RWPE1 (cell line): Measurements from ENCODE around the gene MBD4.
"Not testable (repeated sequence)": the region's sequence is repeated elsewhere in the genome, so short reads cannot be mapped to it uniquely, and the experiment has no call there.

Experiments used
- CTCF ChIA-PET: fragments of 350-600 bp; sonication (Branson Sonifier 250); formaldehyde crosslinking; extraction: SDS; loops from one replicate; lab custom pipeline; 2021; lab: Yijun Ruan, JAX
- POLR2A ChIA-PET: fragments of 400-600 bp; formaldehyde crosslinking; extraction: SDS; loops from one replicate; lab custom pipeline; 2020; ENCODE audit warnings: antibody characterized with exemption; ENCODE audit not compliant: low non-redundant PET; lab: Yijun Ruan, JAX
- DNase-seq: peaks from one replicate; pipeline ENCODE4 v3.0.0; 2012; ENCODE audit warnings: low spot score
- H3K27ac ChIP-seq: fragments of 450-650 bp; 2 replicates; pipeline ENCODE4 v1.5.1; 2017
- CTCF ChIP-seq: fragments of 450-650 bp; conservative IDR thresholded peaks from 2 replicates; pipeline ENCODE4 v1.5.1; 2017; ENCODE audit warnings: low read depth, mild to moderate bottlenecking

The MBD4 gene

GRCh38 chr3:129439817-129440617 lies at the start of gene MBD4, which contains the start of gene IFT122:
Gene MBD4, minus strand, starts transcription at chr3:129439948. Its CDS starts 115 bp downstream, at chr3:129439833.
Gene IFT122, plus strand, starts transcription at chr3:129440224. Its CDS starts 107 bp downstream, at chr3:129440331.
- H3K27ac ChIP-seq: peak within 1 kb of the TSS; percentile 94
- CTCF ChIA-PET: interaction anchor here (0.5 to 1.1 kb wide), 6 partner anchors 20 to 563 kb away, joined by 3 to 4 read pairs (median 3); a partner anchor contains a TSS
- TF ChIP-seq CTCF: no peak
- POLR2A ChIA-PET: interaction anchor here (0.6 kb wide), 2 partner anchors 40 to 135 kb away, joined by 3 to 4 read pairs; no protein-coding TSS in a partner anchor
- DNase-seq: peak; percentile 100

DNA sequence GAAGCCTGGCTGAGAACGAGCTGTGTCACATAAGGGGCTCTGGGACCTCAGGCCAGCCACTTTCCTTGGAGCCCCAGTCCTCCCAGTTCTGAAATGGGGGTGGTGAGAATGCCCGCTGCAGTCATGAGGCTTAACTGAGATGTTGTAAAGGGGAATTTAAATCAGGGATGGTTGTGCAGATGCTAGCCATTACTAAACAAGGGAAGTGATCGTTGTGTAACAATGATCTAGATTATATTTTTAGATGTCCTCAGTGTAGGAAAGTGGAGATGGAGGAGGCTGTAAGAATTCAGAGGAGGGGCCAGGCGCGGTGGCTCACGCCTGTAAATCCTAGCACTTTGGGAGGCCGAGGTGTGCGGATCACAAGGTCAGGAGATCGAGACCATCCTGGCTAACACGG lies 49.5 kb upstream of the MBD4 start:
- CTCF ChIA-PET: interaction anchor here (1.5 to 1.6 kb wide), 2 partner anchors 137 to 336 kb away, joined by 5 read pairs; no protein-coding TSS in a partner anchor
- POLR2A ChIA-PET, H3K27ac ChIP-seq, DNase-seq: not testable (repeated sequence)

- POLR2A ChIA-PET, DNase-seq, H3K27ac ChIP-seq, CTCF ChIA-PET: not testable (repeated sequence)
Measured at GRCh38 chr3:129487868-129488335, 48.2 kb upstream of the MBD4 start.

DNA sequence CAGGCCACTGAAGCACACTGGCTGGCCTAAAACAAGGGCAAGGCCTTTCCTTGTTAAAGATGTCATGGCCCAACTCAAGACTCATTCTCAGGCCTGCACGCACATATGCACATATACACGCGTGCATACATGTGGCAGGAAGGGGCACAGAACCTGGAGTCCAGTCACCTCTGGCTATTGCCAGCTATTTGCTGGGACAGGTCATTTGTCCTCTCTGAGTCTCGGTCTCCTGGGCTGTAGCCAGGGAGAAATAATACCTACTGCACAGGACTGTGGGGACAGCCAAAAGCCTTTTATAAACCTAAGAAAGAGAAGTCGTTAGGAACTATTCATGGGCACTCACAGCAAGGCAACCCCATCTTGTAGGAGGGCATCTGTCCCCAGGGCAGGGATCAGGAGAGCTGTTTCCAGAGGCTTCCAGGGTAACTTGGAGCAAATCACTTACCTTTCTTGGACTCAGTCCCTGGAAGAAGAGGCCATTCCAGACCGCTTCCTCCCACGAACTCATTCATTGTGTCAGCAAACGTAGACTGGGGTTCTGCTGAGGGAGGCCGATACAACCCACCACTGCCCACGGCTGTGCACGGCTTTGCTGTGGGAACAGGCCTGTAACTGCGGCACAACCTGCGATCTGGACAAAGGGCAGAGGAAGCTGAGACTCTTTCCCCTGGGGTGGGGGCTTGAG lies 47.6 kb upstream of the MBD4 start:
- peak overlapping the region; percentile 80 for H3K27ac ChIP-seq
- CTCF ChIA-PET: interaction anchor here (1.2 kb wide), 1 partner anchor 343 kb away, joined by 4 read pairs; no protein-coding TSS in a partner anchor
- no peak for DNase-seq
- POLR2A ChIA-PET: no interaction called here
- no peak for TF ChIP-seq CTCF

GRCh38 chr3:129486664-129487035 lies 46.9 kb upstream of the MBD4 start:
- no peak for TF ChIP-seq CTCF
- DNase-seq: no peak
- ChIA-PET POLR2A (no interaction called here), CTCF (interaction anchor here (1.2 kb wide), 1 partner anchor 344 kb away, joined by 4 read pairs; no protein-coding TSS in a partner anchor)
- H3K27ac ChIP-seq: peak overlapping the region; percentile 80

DNA sequence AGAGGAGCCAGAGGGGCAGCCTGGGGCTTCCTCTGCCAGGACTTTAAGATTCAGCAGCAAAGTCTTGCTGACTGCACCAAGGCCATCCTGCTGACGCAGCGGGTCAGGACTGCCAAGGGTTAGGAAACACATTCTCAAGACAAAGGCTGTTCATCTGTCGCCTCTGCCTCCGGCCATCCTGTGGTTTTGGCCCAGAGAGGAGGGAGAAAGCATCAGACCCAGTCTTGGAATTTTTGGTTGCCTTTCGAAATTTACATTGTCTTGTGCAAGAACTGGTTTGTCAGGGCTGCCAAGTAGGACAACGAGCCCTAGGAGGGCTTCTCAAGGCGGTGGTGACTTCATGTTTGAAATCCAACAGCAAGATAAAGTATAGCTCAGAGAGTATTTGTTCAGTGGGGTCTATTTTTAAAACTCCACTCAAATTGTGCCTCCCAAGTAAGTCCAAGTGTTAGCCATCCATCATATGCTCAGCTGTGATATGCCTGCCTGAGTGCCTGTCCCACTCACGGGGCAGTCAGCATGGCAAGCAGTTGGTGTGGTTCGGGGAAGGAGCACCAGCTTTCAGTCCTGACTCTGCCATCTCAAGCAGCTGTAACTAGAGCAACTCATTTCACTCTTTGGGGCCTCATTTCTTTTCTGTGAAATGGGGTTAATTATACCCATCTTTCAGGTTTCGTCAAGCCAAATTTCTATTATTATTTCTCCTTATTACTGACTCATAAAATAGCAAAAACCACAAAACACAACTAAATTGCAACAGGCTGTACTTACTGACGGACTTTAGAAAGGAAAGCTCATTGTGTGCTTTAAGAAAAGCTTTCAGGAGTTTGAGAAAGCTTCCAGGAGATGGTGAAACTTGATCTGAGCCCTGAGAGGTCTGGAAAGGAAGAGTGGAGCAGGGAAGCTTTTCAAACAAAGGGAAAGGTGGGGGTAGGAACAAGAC lies 46.2 kb upstream of the MBD4 start:
- CTCF ChIA-PET: interaction anchor here (0.5 to 1.2 kb wide), 3 partner anchors 202 to 511 kb away, joined by 3 to 4 read pairs (median 3); no protein-coding TSS in a partner anchor
- DNase-seq: peak; percentile 92
- H3K27ac ChIP-seq: peak overlapping the region; percentile 80
- TF ChIP-seq CTCF: no peak
- POLR2A ChIA-PET: no interaction called here

DNA sequence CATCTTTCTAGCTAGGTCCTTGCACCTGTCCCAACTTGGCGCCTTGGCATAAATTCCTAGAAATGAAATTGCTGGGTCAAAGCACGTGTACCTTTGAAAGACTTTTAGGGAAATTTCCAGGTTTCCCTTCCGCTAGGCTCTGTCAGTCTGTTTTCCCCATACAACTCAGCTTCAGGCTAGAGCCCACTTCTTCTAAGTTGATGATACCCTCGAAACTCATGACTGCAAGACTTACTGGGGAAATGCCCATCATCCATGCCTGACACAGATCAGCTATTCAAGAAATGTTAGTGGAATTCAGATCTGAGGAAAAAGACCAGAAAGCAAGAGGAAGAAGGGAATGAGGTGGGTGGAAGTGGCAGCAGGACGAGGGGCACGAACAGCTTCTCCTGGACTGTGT lies 45.4 kb upstream of the MBD4 start:
- CTCF ChIA-PET: interaction anchor here (0.6 kb wide), 1 partner anchor 312 kb away, joined by 3 read pairs; no protein-coding TSS in a partner anchor
- H3K27ac ChIP-seq: peak overlapping the region; percentile 80
- POLR2A ChIA-PET, DNase-seq: not testable (repeated sequence)
